GM13976 (cell line): ENCODE data around the gene FUOM.

ENCODE experiments used
- DNase-seq: peaks from one replicate; pipeline ENCODE4 v3.0.0; 2012; ENCODE audit warnings: low spot score
- in situ Hi-C: fragments of 300-500 bp; cut with MboI; formaldehyde crosslinking; loops from one replicate; pipeline ENCODE4 v1.12.0; 2022; ENCODE audit warnings: low sequenced_read_pairs, mixed read lengths, inconsistent platforms; ENCODE audit not compliant: unreplicated experiment
- TF ChIP-seq, protein P1 (sequence below): IDR thresholded peaks from 2 replicates; pipeline ENCODE4 v1.5.1; 2012; ENCODE audit warnings: borderline replicate concordance, mild to moderate bottlenecking; ENCODE audit not compliant: insufficient read depth; ENCODE audit errors: extremely low read depth, missing control alignments, control extremely low read depth

The FUOM gene

DNA sequence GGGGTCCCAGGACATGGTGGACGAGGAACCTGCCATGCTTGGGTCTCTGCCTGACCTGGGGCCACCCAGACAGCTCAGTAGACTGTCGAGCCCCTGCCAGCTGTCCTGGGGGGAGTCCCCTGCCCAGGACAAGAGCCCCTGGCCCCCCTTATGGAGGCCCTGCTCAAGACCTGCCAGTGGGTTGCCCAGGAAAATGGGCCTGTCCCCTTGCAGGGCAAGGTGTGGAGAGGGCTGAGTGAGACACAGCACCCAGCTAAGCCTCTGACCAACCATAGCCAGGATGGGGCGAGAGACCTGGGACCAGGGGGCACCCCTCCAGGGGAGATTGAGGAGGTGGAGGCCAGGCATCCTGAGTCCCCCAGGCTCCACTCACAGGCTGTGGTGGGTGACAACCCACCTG is 1.8 kb downstream of the FUOM start:
- no peak for DNase-seq
- in situ Hi-C loops, result no loop called here
- TF ChIP-seq, protein P1, sequence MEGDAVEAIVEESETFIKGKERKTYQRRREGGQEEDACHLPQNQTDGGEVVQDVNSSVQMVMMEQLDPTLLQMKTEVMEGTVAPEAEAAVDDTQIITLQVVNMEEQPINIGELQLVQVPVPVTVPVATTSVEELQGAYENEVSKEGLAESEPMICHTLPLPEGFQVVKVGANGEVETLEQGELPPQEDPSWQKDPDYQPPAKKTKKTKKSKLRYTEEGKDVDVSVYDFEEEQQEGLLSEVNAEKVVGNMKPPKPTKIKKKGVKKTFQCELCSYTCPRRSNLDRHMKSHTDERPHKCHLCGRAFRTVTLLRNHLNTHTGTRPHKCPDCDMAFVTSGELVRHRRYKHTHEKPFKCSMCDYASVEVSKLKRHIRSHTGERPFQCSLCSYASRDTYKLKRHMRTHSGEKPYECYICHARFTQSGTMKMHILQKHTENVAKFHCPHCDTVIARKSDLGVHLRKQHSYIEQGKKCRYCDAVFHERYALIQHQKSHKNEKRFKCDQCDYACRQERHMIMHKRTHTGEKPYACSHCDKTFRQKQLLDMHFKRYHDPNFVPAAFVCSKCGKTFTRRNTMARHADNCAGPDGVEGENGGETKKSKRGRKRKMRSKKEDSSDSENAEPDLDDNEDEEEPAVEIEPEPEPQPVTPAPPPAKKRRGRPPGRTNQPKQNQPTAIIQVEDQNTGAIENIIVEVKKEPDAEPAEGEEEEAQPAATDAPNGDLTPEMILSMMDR, result no peak

DNA sequence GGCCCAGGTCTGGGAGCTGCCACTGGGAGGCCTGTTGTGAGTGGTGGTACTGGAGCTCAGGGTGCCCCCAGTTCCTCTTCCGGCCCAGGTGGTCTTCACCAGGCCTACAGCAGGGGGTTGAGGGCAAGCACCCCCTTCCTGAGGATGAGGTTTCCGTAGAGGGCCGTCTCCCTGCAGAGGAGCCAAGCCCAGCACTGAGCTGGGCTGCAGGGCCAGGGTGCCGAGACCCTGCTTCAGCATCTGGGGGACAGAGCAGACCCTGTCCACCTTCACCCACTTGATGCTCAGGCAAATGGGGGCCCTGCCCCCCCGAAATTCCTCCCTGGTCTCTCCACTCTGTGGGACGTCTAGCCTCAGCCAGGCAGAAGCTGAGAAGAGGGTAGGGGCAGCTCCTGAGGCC is 2.6 kb downstream of the FUOM start:
- no peak for DNase-seq
- in situ Hi-C loops, result no loop called here
- TF ChIP-seq, protein P1, result no peak

DNA sequence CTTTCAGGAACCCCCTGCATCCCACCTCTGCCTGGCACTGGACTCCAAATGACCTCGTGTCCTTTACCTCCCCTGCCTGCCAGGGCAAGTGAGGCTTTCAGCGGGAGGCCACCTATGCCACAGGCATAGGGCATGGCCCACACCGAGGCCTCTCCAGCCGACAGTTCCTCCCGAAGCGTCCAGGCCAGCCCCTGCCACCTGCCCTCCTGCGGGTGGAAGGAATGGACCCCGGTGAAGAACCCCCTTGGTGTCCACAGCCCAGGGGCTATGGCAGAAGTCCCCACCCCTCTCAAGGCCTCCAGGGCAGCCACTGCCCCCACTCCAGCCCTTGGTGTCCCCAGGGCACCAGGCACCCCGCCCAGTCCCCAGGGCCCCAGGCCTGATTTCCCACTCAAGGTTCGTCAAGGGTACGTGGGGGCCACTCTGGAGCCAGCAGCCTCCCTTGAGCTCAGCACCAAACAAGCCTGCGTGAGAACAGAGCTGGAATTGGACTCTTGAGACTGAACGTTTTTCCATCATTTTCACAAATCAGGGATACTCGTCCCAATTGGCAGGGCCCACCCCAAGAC is 3.1 kb downstream of the FUOM start:
- in situ Hi-C loops, result no loop called here

DNA sequence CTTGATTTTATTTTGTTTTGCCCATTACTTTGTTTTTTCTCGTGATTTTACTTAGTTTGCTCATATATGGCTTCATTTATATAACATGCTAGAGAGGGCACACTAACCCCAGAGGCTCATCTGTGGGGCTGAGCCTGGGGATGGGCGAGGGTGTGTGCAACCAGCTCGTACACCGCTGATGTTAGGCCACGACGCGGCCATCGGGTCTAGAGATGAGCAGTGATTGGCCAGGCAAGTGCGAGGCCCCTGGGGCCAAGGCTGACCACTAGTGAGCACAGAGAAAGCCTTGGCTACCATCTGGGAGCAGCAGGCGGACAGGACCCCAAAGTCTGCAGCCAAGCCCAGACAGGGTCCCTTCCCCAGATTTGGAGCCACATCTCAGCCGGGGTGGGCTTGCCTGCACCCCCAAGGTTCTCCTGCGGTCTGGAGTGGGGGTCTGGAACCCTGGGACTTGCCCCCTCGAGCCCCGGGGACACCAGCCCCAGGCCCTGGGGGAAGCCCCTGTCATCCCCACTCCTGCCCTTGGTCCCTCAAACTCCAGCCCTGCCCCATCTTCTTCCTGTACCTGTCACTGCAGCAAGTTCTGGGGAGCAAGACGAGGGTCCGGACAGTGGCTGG is 3.7 kb downstream of the FUOM start:
- TF ChIP-seq, protein P1, result no peak
- in situ Hi-C loops, result no loop called here
- DNase-seq, result no peak

More for the DNA sequence above, 3.1 kb downstream of the FUOM start:
- DNase-seq, result no peak
- TF ChIP-seq, protein P1, result no peak

DNA sequence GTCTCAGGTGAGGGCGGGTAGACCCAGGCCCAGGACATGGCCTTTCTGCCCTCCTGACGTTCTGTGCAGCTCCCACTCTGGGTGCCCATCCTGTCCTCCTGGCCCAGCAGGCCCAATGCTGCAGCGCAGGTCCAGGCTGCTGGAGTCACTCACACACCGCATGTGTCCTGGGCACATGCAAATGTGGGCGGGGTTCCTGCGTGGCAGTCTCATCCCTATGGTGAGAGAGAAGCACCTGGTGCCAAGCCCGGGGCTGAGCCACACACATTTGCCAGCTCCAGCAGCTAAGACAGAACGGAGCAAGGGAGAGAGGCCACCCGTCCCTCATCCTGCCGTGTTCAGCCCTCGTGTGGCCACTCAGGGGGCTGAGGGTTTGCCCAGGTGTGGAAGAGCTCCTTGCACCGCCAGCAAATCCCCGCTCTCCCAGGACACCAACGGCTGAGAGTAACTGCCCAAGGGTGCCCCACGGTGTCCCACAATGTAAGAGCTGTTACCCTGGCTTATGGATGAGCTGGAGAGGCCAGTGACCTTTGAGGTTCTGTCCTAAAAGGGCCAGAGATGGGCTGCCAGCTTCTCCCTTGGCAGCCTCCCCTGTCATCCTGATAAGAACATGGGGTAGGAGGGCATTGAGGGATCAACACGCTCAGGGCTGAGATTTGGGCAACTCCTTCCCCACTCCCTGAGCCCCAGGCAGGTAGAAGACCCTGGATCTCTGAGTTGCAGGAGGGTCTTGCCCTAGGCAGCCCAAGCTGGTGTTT is 4.4 kb downstream of the FUOM start:
- no peak for DNase-seq
- TF ChIP-seq, protein P1, result no peak
- in situ Hi-C loops, result no loop called here

DNA sequence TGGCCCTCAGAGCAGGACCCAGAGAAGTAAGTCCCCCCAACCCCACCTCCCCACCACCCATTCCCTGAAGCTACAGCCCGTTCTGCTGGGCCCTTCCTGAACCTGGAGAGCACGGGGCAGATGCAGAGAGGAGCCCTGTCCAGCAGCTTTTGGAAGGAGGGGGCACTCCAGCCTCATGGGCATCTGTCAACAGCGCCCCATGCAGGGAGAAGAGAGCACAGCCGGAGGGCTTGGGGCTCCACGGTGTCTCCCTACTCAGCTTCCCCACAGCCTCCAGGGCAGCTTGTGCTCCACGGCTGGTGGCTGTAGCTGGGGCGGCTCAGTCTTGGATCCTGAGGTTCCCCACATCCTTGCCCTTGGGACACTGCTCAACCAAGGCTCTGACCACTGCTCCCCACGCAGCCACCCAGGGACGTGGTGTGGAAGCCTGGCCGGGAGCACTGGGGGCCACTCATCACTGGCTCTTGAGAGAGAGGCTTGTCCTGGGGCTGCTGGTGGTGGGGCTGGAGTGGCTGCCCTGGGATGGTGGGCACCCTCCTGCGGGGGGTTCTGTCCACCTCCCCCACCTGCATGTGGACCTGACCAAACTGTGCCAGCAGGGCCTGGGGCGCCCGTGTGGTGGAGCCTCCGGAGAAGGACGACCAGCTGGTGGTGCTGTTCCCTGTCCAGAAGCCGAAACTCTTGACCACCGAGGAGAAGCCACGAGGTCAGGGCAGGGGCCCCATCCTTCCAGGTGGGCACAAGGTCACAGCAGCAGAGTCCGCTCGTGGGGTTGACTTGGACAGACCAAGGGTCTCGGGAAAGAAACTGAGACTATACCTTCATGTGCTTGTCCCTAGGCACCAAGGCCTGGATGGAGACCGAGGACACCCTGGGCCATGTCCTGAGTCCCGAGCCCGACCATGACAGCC is 6.2 kb downstream of the FUOM start:
- TF ChIP-seq, protein P1, result no peak
- DNase-seq, result no peak
- in situ Hi-C loops, result no loop called here
